Activated CD8-positive, alpha-beta memory T cell treated with anti-CD3 and anti-CD28 coated beads, Interleukin-2, amount 10 ng/mL, durations not matched to agents 7 days and 5 days (primary cell): ENCODE measurements around the gene LTBP3. TPM values are rescaled to one million over a fixed set of nuclear protein-coding genes. Genes with fewer than 3 reads are reported as not detected.
A peak's percentile ranks its signal among the peaks of the same experiment; 100 is the strongest.

ENCODE experiments used
- ATAC-seq: fragments of 150-1000 bp; cut with Tn5 transposase; one replicate; pipeline ENCODE4 v1.10.0; 2021; ENCODE audit warnings: moderate library complexity
- CTCF ChIA-PET: fragments of 350-600 bp; sonication (Branson Sonifier 250); formaldehyde crosslinking; loops from one replicate; lab custom pipeline; 2021; ENCODE audit warnings: antibody characterized with exemption; lab: Charles Lee
- DNase-seq: peaks from one replicate; pipeline ENCODE4 v3.0.0-alpha.2; 2020
- H3K27ac Mint-ChIP-seq: one replicate; pipeline ENCODE4 v1.8.0; 2021; ENCODE audit warnings: mild to moderate bottlenecking, mixed read lengths
- H3K27me3 Mint-ChIP-seq: one replicate; pipeline ENCODE4 v1.8.0; 2021; ENCODE audit warnings: mixed read lengths
- H3K36me3 Mint-ChIP-seq: one replicate; pipeline ENCODE4 v1.8.0; 2021; ENCODE audit warnings: mild to moderate bottlenecking, mixed read lengths
- H3K4me1 Mint-ChIP-seq: one replicate; pipeline ENCODE4 v1.8.0; 2021; ENCODE audit warnings: mixed read lengths
- H3K4me3 Mint-ChIP-seq: one replicate; pipeline ENCODE4 v1.8.0; 2021; ENCODE audit warnings: mild to moderate bottlenecking, moderate library complexity, mixed read lengths
- H3K9me3 Mint-ChIP-seq: one replicate; pipeline ENCODE4 v1.8.0; 2022; ENCODE audit warnings: low read depth, mixed read lengths
- total RNA-seq, 2 experiments: library from RNA; stranded (reverse); gene quantifications; one replicate each; pipeline ENCODE4 v1.2.3, GENCODE V29; 2021

Gene LTBP3
- total RNA-seq, 2 experiments from 2014 or later: 46.2 to 46.8 TPM

GRCh38 chr11:65496304-65497140 lies 61.6 kb downstream of the LTBP3 start:
- CTCF ChIA-PET: interaction anchor here (0.8 to 19.1 kb wide), 10 partner anchors 10 to 79 kb away, joined by 3 to 489 read pairs (median 6); partner anchors contain the start of genes EHBP1L1 and NEAT1
- H3K4me3 Mint-ChIP-seq: no peak overlapping the region
- H3K4me1 Mint-ChIP-seq: peaks cover 36% of the 10 kb centered on the region
- H3K27ac Mint-ChIP-seq: no peak overlapping the region
- peaks cover 1% of the 10 kb centered on the region for H3K36me3 Mint-ChIP-seq
- DNase-seq: peak; percentile 62
- H3K27me3 Mint-ChIP-seq: peaks cover 2% of the 10 kb centered on the region
- peak; percentile 0 for ATAC-seq
- H3K9me3 Mint-ChIP-seq: no peaks in the 10 kb centered on the region

- H3K27ac Mint-ChIP-seq: peak overlapping the region; percentile 50
- H3K9me3 Mint-ChIP-seq: no peaks in the 10 kb centered on the region
- no peak for DNase-seq
- ATAC-seq: no peak
- no peak overlapping the region for H3K4me3 Mint-ChIP-seq
- peaks cover 40% of the 10 kb centered on the region for H3K4me1 Mint-ChIP-seq
- H3K36me3 Mint-ChIP-seq: peaks cover 1% of the 10 kb centered on the region
- CTCF ChIA-PET: interaction anchor here (0.9 to 19.1 kb wide), 4 partner anchors 15 to 75 kb away, joined by 3 to 489 read pairs (median 52); partner anchors contain the start of gene NEAT1
- H3K27me3 Mint-ChIP-seq: no peaks in the 10 kb centered on the region
Measured at GRCh38 chr11:65493367-65494176, 64.6 kb downstream of the LTBP3 start.

GRCh38 chr11:65492637-65493366 lies 65.4 kb downstream of the LTBP3 start:
- no peak for DNase-seq
- Mint-ChIP-seq H3K36me3 (no peaks in the 10 kb centered on the region), H3K4me1 (peaks cover 43% of the 10 kb centered on the region), H3K4me3 (no peak overlapping the region), H3K27me3 (no peaks in the 10 kb centered on the region), H3K27ac (peak overlapping the region; percentile 50), H3K9me3 (no peaks in the 10 kb centered on the region)
- no peak for ATAC-seq
- CTCF ChIA-PET: interaction anchor here (0.9 to 10.7 kb wide), 4 partner anchors 15 to 60 kb away, joined by 3 to 102 read pairs (median 4); no protein-coding TSS in a partner anchor

- no peaks in the 10 kb centered on the region for H3K27me3 Mint-ChIP-seq
- H3K9me3 Mint-ChIP-seq: no peaks in the 10 kb centered on the region
- ATAC-seq: no peak
- no peak overlapping the region for H3K27ac Mint-ChIP-seq
- CTCF ChIA-PET: interaction anchor here (1.0 to 10.7 kb wide), 3 partner anchors 9 to 20 kb away, joined by 3 to 102 read pairs (median 4); no protein-coding TSS in a partner anchor
- peaks cover 45% of the 10 kb centered on the region for H3K4me1 Mint-ChIP-seq
- no peak for DNase-seq
- H3K4me3 Mint-ChIP-seq: no peak overlapping the region
- H3K36me3 Mint-ChIP-seq: no peaks in the 10 kb centered on the region
Measured at GRCh38 chr11:65492387-65492636, 65.8 kb downstream of the LTBP3 start.

GRCh38 chr11:65491614-65492386 lies 66.4 kb downstream of the LTBP3 start:
- ATAC-seq (no peak), DNase-seq (no peak)
- no peak overlapping the region for H3K27ac Mint-ChIP-seq
- no peaks in the 10 kb centered on the region for H3K36me3 Mint-ChIP-seq
- CTCF ChIA-PET: interaction anchor here (1.0 to 10.7 kb wide), 5 partner anchors 10 to 177 kb away, joined by 3 to 102 read pairs (median 3); no protein-coding TSS in a partner anchor
- peaks cover 40% of the 10 kb centered on the region for H3K4me1 Mint-ChIP-seq
- H3K9me3 Mint-ChIP-seq: no peaks in the 10 kb centered on the region
- H3K27me3 Mint-ChIP-seq: no peaks in the 10 kb centered on the region
- no peak overlapping the region for H3K4me3 Mint-ChIP-seq

GRCh38 chr11:65491163-65491465 lies 67.0 kb downstream of the LTBP3 start:
- peaks cover 34% of the 10 kb centered on the region for H3K4me1 Mint-ChIP-seq

GRCh38 chr11:65489706-65490320 lies 68.3 kb downstream of the LTBP3 start:
- no peaks in the 10 kb centered on the region for H3K9me3 Mint-ChIP-seq
- ATAC-seq (no peak), DNase-seq (no peak)
- no peak overlapping the region for H3K4me3 Mint-ChIP-seq
- CTCF ChIA-PET: interaction anchor here (1.4 to 1.8 kb wide), 3 partner anchors 18 to 74 kb away, joined by 3 to 7 read pairs (median 5); no protein-coding TSS in a partner anchor
- no peaks in the 10 kb centered on the region for H3K36me3 Mint-ChIP-seq
- peaks cover 29% of the 10 kb centered on the region for H3K4me1 Mint-ChIP-seq
- peaks cover 3% of the 10 kb centered on the region for H3K27me3 Mint-ChIP-seq
- H3K27ac Mint-ChIP-seq: no peak overlapping the region

More at GRCh38 chr11:65491163-65491465, 67.0 kb downstream of the LTBP3 start:
- CTCF ChIA-PET: interaction anchor here (1.0 to 10.7 kb wide), 5 partner anchors 10 to 176 kb away, joined by 3 to 102 read pairs (median 3); no protein-coding TSS in a partner anchor
- DNase-seq: no peak
- H3K4me3 Mint-ChIP-seq: no peak overlapping the region
- H3K27ac Mint-ChIP-seq: no peak overlapping the region
- no peaks in the 10 kb centered on the region for H3K9me3 Mint-ChIP-seq
- H3K36me3 Mint-ChIP-seq: no peaks in the 10 kb centered on the region
- no peak for ATAC-seq
- no peaks in the 10 kb centered on the region for H3K27me3 Mint-ChIP-seq

- ATAC-seq (no peak), DNase-seq (no peak)
- H3K27ac Mint-ChIP-seq: no peak overlapping the region
- peaks cover 3% of the 10 kb centered on the region for H3K27me3 Mint-ChIP-seq
- CTCF ChIA-PET: interaction anchor here (1.4 to 3.5 kb wide), 4 partner anchors 11 to 73 kb away, joined by 5 to 23 read pairs (median 8); no protein-coding TSS in a partner anchor
- no peak overlapping the region for H3K4me3 Mint-ChIP-seq
- no peaks in the 10 kb centered on the region for H3K9me3 Mint-ChIP-seq
- peaks cover 24% of the 10 kb centered on the region for H3K4me1 Mint-ChIP-seq
- no peaks in the 10 kb centered on the region for H3K36me3 Mint-ChIP-seq
Measured at GRCh38 chr11:65489035-65489705, 69.0 kb downstream of the LTBP3 start.

Other genes starting within 250 kb of the LTBP3 start
- 1 to 10 TPM in 1 of 2 experiments, not detected in 1; 1.4 TPM for gene CDC42EP2, start 243.5 kb downstream of the LTBP3 start, total RNA-seq
- gene DPF2, start 224.5 kb downstream of the LTBP3 start, total RNA-seq: 10 to 100 TPM; 81.4 to 87.2 TPM
- gene TIGD3, start 203.6 kb downstream of the LTBP3 start, total RNA-seq: 1 to 10 TPM; 1.1 TPM
- 10 to 100 TPM; 19.4 to 25.1 TPM for gene SLC25A45, start 175.7 kb downstream of the LTBP3 start, total RNA-seq
- gene FRMD8, start 171.7 kb downstream of the LTBP3 start, total RNA-seq: 10 to 100 TPM; 52.0 to 56.7 TPM
- gene NEAT1, start 135.6 kb downstream of the LTBP3 start, total RNA-seq: 100 to 1,000 TPM; 525 to 618 TPM
- 1,000 to 10,000 TPM; 4,026 to 5,234 TPM for gene MALAT1, start 59.3 kb downstream of the LTBP3 start, total RNA-seq
- gene SCYL1, start 33.3 kb downstream of the LTBP3 start, total RNA-seq: 10 to 100 TPM; 68.0 to 76.7 TPM
- gene ZNRD2, start 12.1 kb upstream of the LTBP3 start, total RNA-seq: 10 to 100 TPM; 42.1 to 45.5 TPM
- 10 to 100 TPM; 36.6 to 54.2 TPM for gene FAM89B, start 14.2 kb upstream of the LTBP3 start, total RNA-seq
- gene EHBP1L1, start 17.7 kb upstream of the LTBP3 start, total RNA-seq: 100 to 1,000 TPM; 138 to 140 TPM
- 1 to 10 TPM in 1 of 2 experiments, under 1 TPM in 1; 0.80 to 1.1 TPM for gene KCNK7, start 37.4 kb upstream of the LTBP3 start, total RNA-seq
- 10 to 100 TPM; 71.0 to 73.3 TPM for gene MAP3K11, start 55.9 kb upstream of the LTBP3 start, total RNA-seq
- 10 to 100 TPM; 54.9 to 57.1 TPM for gene PCNX3, start 57.4 kb upstream of the LTBP3 start, total RNA-seq
- 100 to 1,000 TPM; 188 to 267 TPM for gene SIPA1, start 79.7 kb upstream of the LTBP3 start, total RNA-seq
- gene RELA, start 104.6 kb upstream of the LTBP3 start, total RNA-seq: 10 to 100 TPM; 81.3 to 82.0 TPM
- 10 to 100 TPM; 62.0 to 69.8 TPM for gene KAT5, start 153.9 kb upstream of the LTBP3 start, total RNA-seq
- gene RNASEH2C, start 162.4 kb upstream of the LTBP3 start, total RNA-seq: 100 to 1,000 TPM in 1 of 2 experiments, 10 to 100 TPM in 1; 90.5 to 109 TPM
- gene AP5B1, start 222.6 kb upstream of the LTBP3 start, total RNA-seq: 10 to 100 TPM; 25.0 to 25.8 TPM
- gene OVOL1, start 228.7 kb upstream of the LTBP3 start, total RNA-seq: not detected